ENCODE data around the gene UBE3D. TPM values are rescaled to one million over a fixed set of nuclear protein-coding genes. Genes with fewer than 3 reads are reported as not detected.

UBE3D gene
- total RNA-seq, 1 experiment from 2014 or later: 14.0 TPM

DNA sequence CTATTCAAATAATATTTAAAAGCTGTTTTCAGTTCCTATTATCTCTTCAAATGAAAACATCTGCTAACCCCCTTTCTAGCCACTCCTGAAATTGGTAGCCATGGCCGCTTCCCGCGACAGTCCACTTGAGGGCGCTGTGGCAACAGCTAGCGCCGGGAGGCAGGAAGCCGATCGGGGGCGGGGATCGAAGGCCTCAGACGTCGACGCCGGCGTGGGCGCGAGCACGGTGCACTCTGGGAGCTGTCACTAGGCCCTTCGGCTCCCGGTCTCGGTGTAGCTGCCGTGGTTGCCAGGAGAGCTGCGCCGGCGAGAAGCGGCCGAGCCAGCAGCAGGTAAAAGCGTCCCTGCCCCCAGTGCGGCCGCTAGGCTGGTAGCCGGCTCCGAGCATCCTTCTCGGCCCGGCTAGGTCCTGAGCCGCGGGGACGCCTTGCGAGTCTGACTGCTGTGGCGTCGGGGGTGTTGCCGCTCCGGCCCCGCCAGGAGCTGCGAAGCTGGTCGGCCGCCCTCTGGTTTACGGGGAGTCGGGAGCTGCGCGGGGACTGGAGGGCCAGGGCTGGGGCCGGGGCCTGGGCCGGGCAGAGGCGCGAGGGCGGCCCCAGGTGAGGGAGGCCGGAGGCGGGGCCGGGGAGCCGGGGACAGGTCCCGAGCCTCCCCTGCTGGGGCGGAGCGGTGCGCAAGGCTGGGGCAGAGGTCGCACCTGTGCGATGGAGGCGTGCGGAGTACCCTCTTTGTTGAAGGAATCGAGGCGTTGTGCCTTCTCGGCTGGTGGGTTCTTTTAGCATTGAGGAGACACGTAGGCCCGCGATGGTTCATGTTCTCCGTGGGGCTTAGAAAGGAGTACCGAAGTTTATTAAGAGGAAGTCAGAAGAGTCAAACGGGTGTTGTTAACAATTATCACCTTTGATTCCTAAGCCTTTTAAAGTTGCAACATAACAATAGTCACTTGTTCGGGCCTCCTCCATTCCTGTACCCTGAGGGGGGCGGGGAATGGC is 2.1 kb upstream of the UBE3D start, which contains the start of gene DOP1A (continued):
- TF ChIP-seq, protein P1, sequence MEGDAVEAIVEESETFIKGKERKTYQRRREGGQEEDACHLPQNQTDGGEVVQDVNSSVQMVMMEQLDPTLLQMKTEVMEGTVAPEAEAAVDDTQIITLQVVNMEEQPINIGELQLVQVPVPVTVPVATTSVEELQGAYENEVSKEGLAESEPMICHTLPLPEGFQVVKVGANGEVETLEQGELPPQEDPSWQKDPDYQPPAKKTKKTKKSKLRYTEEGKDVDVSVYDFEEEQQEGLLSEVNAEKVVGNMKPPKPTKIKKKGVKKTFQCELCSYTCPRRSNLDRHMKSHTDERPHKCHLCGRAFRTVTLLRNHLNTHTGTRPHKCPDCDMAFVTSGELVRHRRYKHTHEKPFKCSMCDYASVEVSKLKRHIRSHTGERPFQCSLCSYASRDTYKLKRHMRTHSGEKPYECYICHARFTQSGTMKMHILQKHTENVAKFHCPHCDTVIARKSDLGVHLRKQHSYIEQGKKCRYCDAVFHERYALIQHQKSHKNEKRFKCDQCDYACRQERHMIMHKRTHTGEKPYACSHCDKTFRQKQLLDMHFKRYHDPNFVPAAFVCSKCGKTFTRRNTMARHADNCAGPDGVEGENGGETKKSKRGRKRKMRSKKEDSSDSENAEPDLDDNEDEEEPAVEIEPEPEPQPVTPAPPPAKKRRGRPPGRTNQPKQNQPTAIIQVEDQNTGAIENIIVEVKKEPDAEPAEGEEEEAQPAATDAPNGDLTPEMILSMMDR (IDR thresholded peaks at IDR 0.05): peak; percentile 83
- no peak for TF ChIP-seq FOXP4 (CRISPR knock-in tag; IDR thresholded peaks at IDR 0.05)
- 0 out of 2 replicates have a peak, but pooled peaks have one; percentile 56 for TF ChIP-seq ETV6 (CRISPR knock-in tag; IDR thresholded peaks at IDR 0.05)
- TF ChIP-seq, protein P2, sequence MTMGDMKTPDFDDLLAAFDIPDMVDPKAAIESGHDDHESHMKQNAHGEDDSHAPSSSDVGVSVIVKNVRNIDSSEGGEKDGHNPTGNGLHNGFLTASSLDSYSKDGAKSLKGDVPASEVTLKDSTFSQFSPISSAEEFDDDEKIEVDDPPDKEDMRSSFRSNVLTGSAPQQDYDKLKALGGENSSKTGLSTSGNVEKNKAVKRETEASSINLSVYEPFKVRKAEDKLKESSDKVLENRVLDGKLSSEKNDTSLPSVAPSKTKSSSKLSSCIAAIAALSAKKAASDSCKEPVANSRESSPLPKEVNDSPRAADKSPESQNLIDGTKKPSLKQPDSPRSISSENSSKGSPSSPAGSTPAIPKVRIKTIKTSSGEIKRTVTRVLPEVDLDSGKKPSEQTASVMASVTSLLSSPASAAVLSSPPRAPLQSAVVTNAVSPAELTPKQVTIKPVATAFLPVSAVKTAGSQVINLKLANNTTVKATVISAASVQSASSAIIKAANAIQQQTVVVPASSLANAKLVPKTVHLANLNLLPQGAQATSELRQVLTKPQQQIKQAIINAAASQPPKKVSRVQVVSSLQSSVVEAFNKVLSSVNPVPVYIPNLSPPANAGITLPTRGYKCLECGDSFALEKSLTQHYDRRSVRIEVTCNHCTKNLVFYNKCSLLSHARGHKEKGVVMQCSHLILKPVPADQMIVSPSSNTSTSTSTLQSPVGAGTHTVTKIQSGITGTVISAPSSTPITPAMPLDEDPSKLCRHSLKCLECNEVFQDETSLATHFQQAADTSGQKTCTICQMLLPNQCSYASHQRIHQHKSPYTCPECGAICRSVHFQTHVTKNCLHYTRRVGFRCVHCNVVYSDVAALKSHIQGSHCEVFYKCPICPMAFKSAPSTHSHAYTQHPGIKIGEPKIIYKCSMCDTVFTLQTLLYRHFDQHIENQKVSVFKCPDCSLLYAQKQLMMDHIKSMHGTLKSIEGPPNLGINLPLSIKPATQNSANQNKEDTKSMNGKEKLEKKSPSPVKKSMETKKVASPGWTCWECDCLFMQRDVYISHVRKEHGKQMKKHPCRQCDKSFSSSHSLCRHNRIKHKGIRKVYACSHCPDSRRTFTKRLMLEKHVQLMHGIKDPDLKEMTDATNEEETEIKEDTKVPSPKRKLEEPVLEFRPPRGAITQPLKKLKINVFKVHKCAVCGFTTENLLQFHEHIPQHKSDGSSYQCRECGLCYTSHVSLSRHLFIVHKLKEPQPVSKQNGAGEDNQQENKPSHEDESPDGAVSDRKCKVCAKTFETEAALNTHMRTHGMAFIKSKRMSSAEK (CRISPR knock-in tag; IDR thresholded peaks at IDR 0.05; ENCODE audit: borderline replicate concordance): no peak
- TF ChIP-seq, protein P3, sequence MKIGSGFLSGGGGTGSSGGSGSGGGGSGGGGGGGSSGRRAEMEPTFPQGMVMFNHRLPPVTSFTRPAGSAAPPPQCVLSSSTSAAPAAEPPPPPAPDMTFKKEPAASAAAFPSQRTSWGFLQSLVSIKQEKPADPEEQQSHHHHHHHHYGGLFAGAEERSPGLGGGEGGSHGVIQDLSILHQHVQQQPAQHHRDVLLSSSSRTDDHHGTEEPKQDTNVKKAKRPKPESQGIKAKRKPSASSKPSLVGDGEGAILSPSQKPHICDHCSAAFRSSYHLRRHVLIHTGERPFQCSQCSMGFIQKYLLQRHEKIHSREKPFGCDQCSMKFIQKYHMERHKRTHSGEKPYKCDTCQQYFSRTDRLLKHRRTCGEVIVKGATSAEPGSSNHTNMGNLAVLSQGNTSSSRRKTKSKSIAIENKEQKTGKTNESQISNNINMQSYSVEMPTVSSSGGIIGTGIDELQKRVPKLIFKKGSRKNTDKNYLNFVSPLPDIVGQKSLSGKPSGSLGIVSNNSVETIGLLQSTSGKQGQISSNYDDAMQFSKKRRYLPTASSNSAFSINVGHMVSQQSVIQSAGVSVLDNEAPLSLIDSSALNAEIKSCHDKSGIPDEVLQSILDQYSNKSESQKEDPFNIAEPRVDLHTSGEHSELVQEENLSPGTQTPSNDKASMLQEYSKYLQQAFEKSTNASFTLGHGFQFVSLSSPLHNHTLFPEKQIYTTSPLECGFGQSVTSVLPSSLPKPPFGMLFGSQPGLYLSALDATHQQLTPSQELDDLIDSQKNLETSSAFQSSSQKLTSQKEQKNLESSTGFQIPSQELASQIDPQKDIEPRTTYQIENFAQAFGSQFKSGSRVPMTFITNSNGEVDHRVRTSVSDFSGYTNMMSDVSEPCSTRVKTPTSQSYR (CRISPR knock-in tag; IDR thresholded peaks at IDR 0.05): 0 out of 2 replicates have a peak, but pooled peaks have one; percentile 25
- TF ChIP-seq JAZF1 (CRISPR knock-in tag; IDR thresholded peaks at IDR 0.05): no peak
- TF ChIP-seq MYBL2 (CRISPR knock-in tag; IDR thresholded peaks at IDR 0.05): 0 out of 2 replicates have a peak, but pooled peaks have one; percentile 32
- no peak; the same call in 1 of the 2 replicates for TF ChIP-seq ZNF232 (CRISPR knock-in tag; IDR thresholded peaks at IDR 0.05)
- no peak for TF ChIP-seq TEAD4 (CRISPR knock-in tag; IDR thresholded peaks at IDR 0.05)
- no peak for TF ChIP-seq ZNF263 (CRISPR knock-in tag; IDR thresholded peaks at IDR 0.05; ENCODE audit: low read depth)
- TF ChIP-seq, protein P4, sequence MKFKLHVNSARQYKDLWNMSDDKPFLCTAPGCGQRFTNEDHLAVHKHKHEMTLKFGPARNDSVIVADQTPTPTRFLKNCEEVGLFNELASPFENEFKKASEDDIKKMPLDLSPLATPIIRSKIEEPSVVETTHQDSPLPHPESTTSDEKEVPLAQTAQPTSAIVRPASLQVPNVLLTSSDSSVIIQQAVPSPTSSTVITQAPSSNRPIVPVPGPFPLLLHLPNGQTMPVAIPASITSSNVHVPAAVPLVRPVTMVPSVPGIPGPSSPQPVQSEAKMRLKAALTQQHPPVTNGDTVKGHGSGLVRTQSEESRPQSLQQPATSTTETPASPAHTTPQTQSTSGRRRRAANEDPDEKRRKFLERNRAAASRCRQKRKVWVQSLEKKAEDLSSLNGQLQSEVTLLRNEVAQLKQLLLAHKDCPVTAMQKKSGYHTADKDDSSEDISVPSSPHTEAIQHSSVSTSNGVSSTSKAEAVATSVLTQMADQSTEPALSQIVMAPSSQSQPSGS (CRISPR knock-in tag; IDR thresholded peaks at IDR 0.05; ENCODE audit: borderline replicate concordance, low read depth): no peak
- no peak for TF ChIP-seq NFATC4 (CRISPR knock-in tag; IDR thresholded peaks at IDR 0.05)
- TF ChIP-seq, protein P5, sequence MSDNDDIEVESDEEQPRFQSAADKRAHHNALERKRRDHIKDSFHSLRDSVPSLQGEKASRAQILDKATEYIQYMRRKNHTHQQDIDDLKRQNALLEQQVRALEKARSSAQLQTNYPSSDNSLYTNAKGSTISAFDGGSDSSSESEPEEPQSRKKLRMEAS (CRISPR knock-in tag; IDR thresholded peaks at IDR 0.05): peak; percentile 85
- TF ChIP-seq JUN (CRISPR knock-in tag; IDR thresholded peaks at IDR 0.05): no peak
- no peak for TF ChIP-seq ZMAT4 (CRISPR knock-in tag; IDR thresholded peaks at IDR 0.05)
- no peak for TF ChIP-seq NR3C1 (CRISPR knock-in tag; conservative IDR thresholded peaks at IDR 0.05; ENCODE audit: low read depth)
- TF ChIP-seq, protein P6, sequence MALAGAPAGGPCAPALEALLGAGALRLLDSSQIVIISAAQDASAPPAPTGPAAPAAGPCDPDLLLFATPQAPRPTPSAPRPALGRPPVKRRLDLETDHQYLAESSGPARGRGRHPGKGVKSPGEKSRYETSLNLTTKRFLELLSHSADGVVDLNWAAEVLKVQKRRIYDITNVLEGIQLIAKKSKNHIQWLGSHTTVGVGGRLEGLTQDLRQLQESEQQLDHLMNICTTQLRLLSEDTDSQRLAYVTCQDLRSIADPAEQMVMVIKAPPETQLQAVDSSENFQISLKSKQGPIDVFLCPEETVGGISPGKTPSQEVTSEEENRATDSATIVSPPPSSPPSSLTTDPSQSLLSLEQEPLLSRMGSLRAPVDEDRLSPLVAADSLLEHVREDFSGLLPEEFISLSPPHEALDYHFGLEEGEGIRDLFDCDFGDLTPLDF (CRISPR knock-in tag; IDR thresholded peaks at IDR 0.05): 0 out of 2 replicates have a peak, but pooled peaks have one; percentile 15
